GM21723 (cell line): ENCODE data around the gene NFIX.

Experiments used
- ATAC-seq: cut with Tn5 transposase; IDR thresholded peaks from one replicate; pipeline ENCODE4 v1.9.1; 2021; ENCODE audit warnings: mild to moderate bottlenecking, moderate library complexity; ENCODE audit not compliant: unreplicated experiment

The NFIX gene

GRCh38 chr19:13053238-13053637 is 58.0 kb downstream of the NFIX start:
- ATAC-seq, result no peak

GRCh38 chr19:13053761-13054625 is 58.7 kb downstream of the NFIX start:
- no peak for ATAC-seq

- no peak for ATAC-seq
These were observed 59.4 kb downstream of the NFIX start for GRCh38 chr19:13054626-13055212.

GRCh38 chr19:13055213-13056051 is 60.2 kb downstream of the NFIX start:
- ATAC-seq, result no peak

- ATAC-seq, result no peak
These were observed 60.9 kb downstream of the NFIX start for GRCh38 chr19:13056052-13056660.

GRCh38 chr19:13057147-13057572 is 61.9 kb downstream of the NFIX start:
- ATAC-seq, result no peak

- no peak for ATAC-seq
These were observed 62.5 kb downstream of the NFIX start for GRCh38 chr19:13057744-13058143.

- ATAC-seq, result no peak
These were observed 63.8 kb downstream of the NFIX start for GRCh38 chr19:13058951-13059660.

GRCh38 chr19:13060233-13060963 is 65.1 kb downstream of the NFIX start:
- no peak for ATAC-seq

- no peak for ATAC-seq
These were observed 66.0 kb downstream of the NFIX start for GRCh38 chr19:13060964-13061927.

GRCh38 chr19:13062317-13062716 is 67.0 kb downstream of the NFIX start:
- ATAC-seq, result no peak

- ATAC-seq, result no peak
These were observed 68.3 kb downstream of the NFIX start for GRCh38 chr19:13063461-13064091.

GRCh38 chr19:13064092-13064489 is 68.8 kb downstream of the NFIX start:
- ATAC-seq, result no peak

- no peak for ATAC-seq
These were observed 71.0 kb downstream of the NFIX start for GRCh38 chr19:13066226-13066625.

- no peak for ATAC-seq
These were observed 71.9 kb downstream of the NFIX start for GRCh38 chr19:13066933-13067807.

GRCh38 chr19:13068085-13068846 is 73.0 kb downstream of the NFIX start:
- no peak for ATAC-seq
